ENCODE data around the gene SLC37A3. TPM values are rescaled to one million over a fixed set of nuclear protein-coding genes. Genes with fewer than 3 reads are reported as not detected.

The SLC37A3 gene
- total and polyA plus RNA-seq, 2 donors (not counting 1 experiment from before 2014, with no cell fraction given), result 53.5 to 81.7 TPM

- H3K27me3 ChIP-seq (ENCODE audit: control insufficient read depth, insufficient read depth, low read length), result no peaks in the 10 kb centered on the region
- H3K9me3 ChIP-seq (ENCODE audit: control insufficient read depth, insufficient read depth, low read depth, low read length), result no peaks in the 10 kb centered on the region
- H3K4me3 ChIP-seq (replicated peaks in 1 of 4; ENCODE audit: control extremely low read depth in 1 of 4, insufficient read depth in 1 of 4, low read depth in 3 of 4, low read length in 4 of 4), result no peak overlapping the region
- no peak for DNase-seq (ENCODE audit: low read depth in 2 of 2)
- no peaks in the 10 kb centered on the region for H3K79me2 ChIP-seq (ENCODE audit: control insufficient read depth, insufficient read depth, low read length)
- TF ChIP-seq EZH2 (IDR thresholded peaks at IDR 0.05; ENCODE audit: low read length, missing control alignments), result no peak
- TF ChIP-seq, protein P1, sequence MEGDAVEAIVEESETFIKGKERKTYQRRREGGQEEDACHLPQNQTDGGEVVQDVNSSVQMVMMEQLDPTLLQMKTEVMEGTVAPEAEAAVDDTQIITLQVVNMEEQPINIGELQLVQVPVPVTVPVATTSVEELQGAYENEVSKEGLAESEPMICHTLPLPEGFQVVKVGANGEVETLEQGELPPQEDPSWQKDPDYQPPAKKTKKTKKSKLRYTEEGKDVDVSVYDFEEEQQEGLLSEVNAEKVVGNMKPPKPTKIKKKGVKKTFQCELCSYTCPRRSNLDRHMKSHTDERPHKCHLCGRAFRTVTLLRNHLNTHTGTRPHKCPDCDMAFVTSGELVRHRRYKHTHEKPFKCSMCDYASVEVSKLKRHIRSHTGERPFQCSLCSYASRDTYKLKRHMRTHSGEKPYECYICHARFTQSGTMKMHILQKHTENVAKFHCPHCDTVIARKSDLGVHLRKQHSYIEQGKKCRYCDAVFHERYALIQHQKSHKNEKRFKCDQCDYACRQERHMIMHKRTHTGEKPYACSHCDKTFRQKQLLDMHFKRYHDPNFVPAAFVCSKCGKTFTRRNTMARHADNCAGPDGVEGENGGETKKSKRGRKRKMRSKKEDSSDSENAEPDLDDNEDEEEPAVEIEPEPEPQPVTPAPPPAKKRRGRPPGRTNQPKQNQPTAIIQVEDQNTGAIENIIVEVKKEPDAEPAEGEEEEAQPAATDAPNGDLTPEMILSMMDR (conservative IDR thresholded peaks at IDR 0.05 in 1 of 2, IDR thresholded peaks at IDR 0.05 in 1 of 2; ENCODE audit: low read depth in 1 of 2, low read length in 2 of 2), result no peak
- H3K4me2 ChIP-seq (ENCODE audit: extremely low read depth, insufficient read depth, low read length), result no peak overlapping the region
- no peak overlapping the region for H3K9ac ChIP-seq (ENCODE audit: insufficient read depth, low read length)
- no peaks in the 10 kb centered on the region for H4K20me1 ChIP-seq (ENCODE audit: control insufficient read depth, extremely low read depth, insufficient read depth, low read length)
- no peaks in the 10 kb centered on the region for H3K4me1 ChIP-seq (ENCODE audit: control insufficient read depth, extremely low read depth, insufficient read depth, low read length)
- H3K27ac ChIP-seq (ENCODE audit: insufficient read depth, low read length), result no peak overlapping the region
- H2AFZ ChIP-seq (ENCODE audit: low read length), result no peak overlapping the region
- no peaks in the 10 kb centered on the region for H3K36me3 ChIP-seq (ENCODE audit: control insufficient read depth, insufficient read depth, low read length)
These were observed 22.2 kb downstream of the SLC37A3 start for GRCh38 chr7:140375892-140376730.

- Histone ChIP-seq H3K4me3 (replicated peaks in 1 of 4; ENCODE audit: control extremely low read depth in 1 of 4, insufficient read depth in 1 of 4, low read depth in 3 of 4, low read length in 4 of 4) (no peak overlapping the region), H3K27me3 (ENCODE audit: control insufficient read depth, insufficient read depth, low read length) (no peaks in the 10 kb centered on the region), H3K4me2 (ENCODE audit: extremely low read depth, insufficient read depth, low read length) (no peak overlapping the region), H3K79me2 (ENCODE audit: control insufficient read depth, insufficient read depth, low read length) (no peaks in the 10 kb centered on the region), H3K36me3 (ENCODE audit: control insufficient read depth, insufficient read depth, low read length) (no peaks in the 10 kb centered on the region), H3K9ac (ENCODE audit: insufficient read depth, low read length) (no peak overlapping the region), H3K27ac (ENCODE audit: insufficient read depth, low read length) (no peak overlapping the region), H2AFZ (ENCODE audit: low read length) (no peak overlapping the region), H4K20me1 (ENCODE audit: control insufficient read depth, extremely low read depth, insufficient read depth, low read length) (no peaks in the 10 kb centered on the region), H3K4me1 (ENCODE audit: control insufficient read depth, extremely low read depth, insufficient read depth, low read length) (no peaks in the 10 kb centered on the region), H3K9me3 (ENCODE audit: control insufficient read depth, insufficient read depth, low read depth, low read length) (no peaks in the 10 kb centered on the region)
- TF ChIP-seq EZH2 (IDR thresholded peaks at IDR 0.05; ENCODE audit: low read length, missing control alignments), result no peak
- TF ChIP-seq, protein P1 (conservative IDR thresholded peaks at IDR 0.05 in 1 of 2, IDR thresholded peaks at IDR 0.05 in 1 of 2; ENCODE audit: low read depth in 1 of 2, low read length in 2 of 2), result no peak
- no peak for DNase-seq (ENCODE audit: low read depth in 2 of 2)
These were observed 23.0 kb downstream of the SLC37A3 start for GRCh38 chr7:140375323-140375722.

DNA sequence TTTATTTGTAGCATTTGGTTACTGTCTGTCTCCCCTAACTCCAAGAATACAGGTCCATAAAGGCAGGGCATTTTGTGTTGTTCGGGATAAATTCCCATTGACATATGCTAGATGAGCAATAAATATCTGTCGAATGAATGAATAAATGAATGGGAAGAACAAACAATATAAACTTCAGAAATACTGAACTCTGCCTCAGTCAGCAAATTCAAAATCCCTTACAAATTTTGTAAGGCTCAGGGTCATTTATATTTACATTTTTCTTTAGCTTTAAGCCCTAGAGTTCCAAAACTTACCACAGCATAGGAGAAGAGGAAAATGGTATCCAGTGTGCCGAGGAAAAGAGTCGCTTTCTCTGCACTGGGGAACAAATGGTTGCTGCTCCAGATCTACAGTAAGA is 29.0 kb downstream of the SLC37A3 start:
- no peak for DNase-seq (ENCODE audit: low read depth in 2 of 2)
- Histone ChIP-seq H3K4me2 (ENCODE audit: extremely low read depth, insufficient read depth, low read length) (no peak overlapping the region), H3K79me2 (ENCODE audit: control insufficient read depth, insufficient read depth, low read length) (no peaks in the 10 kb centered on the region), H3K4me3 (replicated peaks in 1 of 4; ENCODE audit: control extremely low read depth in 1 of 4, insufficient read depth in 1 of 4, low read depth in 3 of 4, low read length in 4 of 4) (no peak overlapping the region), H3K9me3 (ENCODE audit: control insufficient read depth, insufficient read depth, low read depth, low read length) (no peaks in the 10 kb centered on the region), H3K27me3 (ENCODE audit: control insufficient read depth, insufficient read depth, low read length) (no peaks in the 10 kb centered on the region), H2AFZ (ENCODE audit: low read length) (no peak overlapping the region), H4K20me1 (ENCODE audit: control insufficient read depth, extremely low read depth, insufficient read depth, low read length) (no peaks in the 10 kb centered on the region), H3K4me1 (ENCODE audit: control insufficient read depth, extremely low read depth, insufficient read depth, low read length) (no peaks in the 10 kb centered on the region), H3K9ac (ENCODE audit: insufficient read depth, low read length) (no peak overlapping the region), H3K27ac (ENCODE audit: insufficient read depth, low read length) (no peak overlapping the region), H3K36me3 (ENCODE audit: control insufficient read depth, insufficient read depth, low read length) (peaks cover 2% of the 10 kb centered on the region)
- TF ChIP-seq EZH2 (IDR thresholded peaks at IDR 0.05; ENCODE audit: low read length, missing control alignments), result no peak
- TF ChIP-seq, protein P1 (conservative IDR thresholded peaks at IDR 0.05 in 1 of 2, IDR thresholded peaks at IDR 0.05 in 1 of 2; ENCODE audit: low read depth in 1 of 2, low read length in 2 of 2), result no peak
